Measurements from ENCODE around the gene ZNF79.
"Not testable (repeated sequence)": the region's sequence is repeated elsewhere in the genome, so short reads cannot be mapped to it uniquely, and the experiment has no call there.

The ZNF79 gene

DNA sequence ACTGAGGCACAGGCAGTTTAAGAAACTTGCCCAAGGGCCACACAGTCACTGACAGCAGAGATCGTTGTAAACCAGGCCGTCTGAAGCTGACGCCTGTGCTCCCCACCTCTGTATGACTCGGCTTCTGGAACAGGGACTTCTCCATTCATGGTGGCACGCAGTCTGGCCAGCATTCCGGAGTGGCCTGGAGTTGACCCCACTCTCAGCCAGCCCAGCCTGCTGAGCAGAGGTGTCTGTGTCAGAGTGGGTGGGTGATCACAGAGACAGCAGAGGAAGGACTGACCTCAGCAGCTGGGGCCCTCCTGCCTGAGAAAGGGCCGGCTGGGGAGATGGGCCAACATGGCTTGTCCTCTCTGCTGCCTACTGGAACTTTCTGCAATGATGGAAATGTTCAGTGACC, 39.7 kb downstream of the ZNF79 start:
- Histone ChIP-seq H3K27me3 (ENCODE audit: insufficient read depth, low read length) (no peaks in the 10 kb centered on the region), H3K4me1 (ENCODE audit: insufficient read depth, low read length) (no peaks in the 10 kb centered on the region), H3K9ac (ENCODE audit: low read depth, low read length) (no peak overlapping the region), H3K9me3 (ENCODE audit: insufficient read depth, low read depth, low read length) (no peaks in the 10 kb centered on the region), H3K27ac (ENCODE audit: low read depth, low read length) (no peak overlapping the region), H3K36me3 (ENCODE audit: insufficient read depth, low read length) (peaks cover 55% of the 10 kb centered on the region), H3K4me3 (ENCODE audit: low read length) (no peak overlapping the region)
- WGBS, result 87% methylated on average over 7 of the region's 7 CpGs

DNA sequence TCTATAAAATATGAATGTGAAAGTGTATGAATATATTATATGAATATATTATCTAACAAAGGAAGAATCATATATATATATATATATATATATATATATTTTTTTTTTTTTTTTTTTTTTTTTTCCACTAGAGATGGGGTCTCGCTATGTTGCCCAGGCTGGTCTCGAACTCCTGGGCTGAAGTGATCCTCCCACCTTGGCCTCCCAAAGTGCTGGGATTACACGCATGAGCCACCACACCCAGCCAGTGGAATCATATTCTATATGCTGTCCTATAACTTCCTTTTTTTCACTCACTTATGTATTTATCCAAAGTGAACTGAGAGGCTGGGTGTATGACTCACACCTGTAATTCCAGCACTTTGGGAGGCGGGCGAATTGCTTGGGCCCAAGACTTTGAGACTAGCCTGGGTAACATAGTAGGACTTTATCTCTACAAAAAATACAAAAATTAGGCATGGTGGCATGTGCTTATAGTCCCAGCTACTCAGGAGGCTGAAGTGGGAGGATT, 42.3 kb downstream of the ZNF79 start:
- not testable (repeated sequence) for H3K27me3 ChIP-seq (ENCODE audit: insufficient read depth, low read length); H3K4me1 ChIP-seq (ENCODE audit: insufficient read depth, low read length); H3K27ac ChIP-seq (ENCODE audit: low read depth, low read length); H3K9me3 ChIP-seq (ENCODE audit: insufficient read depth, low read depth, low read length); H3K4me3 ChIP-seq (ENCODE audit: low read length); H3K9ac ChIP-seq (ENCODE audit: low read depth, low read length)
- H3K36me3 ChIP-seq (ENCODE audit: insufficient read depth, low read length), result peaks cover 39% of the 10 kb centered on the region
- WGBS, result 96% methylated on average over 5 of the region's 5 CpGs

DNA sequence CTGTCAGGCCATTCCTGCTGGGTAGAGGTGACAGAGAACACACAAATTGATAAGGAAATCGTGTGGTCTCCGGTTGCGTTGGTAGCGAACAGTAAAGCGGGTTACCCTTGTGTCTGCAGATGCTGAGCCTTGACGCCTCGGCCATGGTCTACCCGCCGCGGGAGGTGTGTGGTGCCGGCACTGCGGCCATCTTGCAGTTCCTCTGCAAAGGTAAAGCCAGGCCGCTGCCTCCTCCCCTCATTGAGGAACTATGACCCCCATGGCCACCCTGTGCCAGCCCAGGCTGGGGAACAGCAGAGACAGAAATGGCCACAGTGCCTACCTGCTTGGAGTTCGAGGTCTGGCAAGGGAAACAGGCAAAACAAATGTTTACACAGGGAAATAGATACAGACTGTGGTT, 43.4 kb downstream of the ZNF79 start:
- no peaks in the 10 kb centered on the region for H3K9me3 ChIP-seq (ENCODE audit: insufficient read depth, low read depth, low read length)
- no peak overlapping the region for H3K9ac ChIP-seq (ENCODE audit: low read depth, low read length)
- no peak overlapping the region for H3K4me3 ChIP-seq (ENCODE audit: low read length)
- 0 out of 2 replicates have a peak, but pooled peaks cover 4% of the 10 kb centered on the region for H3K4me1 ChIP-seq (ENCODE audit: insufficient read depth, low read length)
- 96% methylated on average over 14 of the region's 14 CpGs for WGBS
- H3K36me3 ChIP-seq (ENCODE audit: insufficient read depth, low read length), result peaks cover 28% of the 10 kb centered on the region
- no peaks in the 10 kb centered on the region for H3K27me3 ChIP-seq (ENCODE audit: insufficient read depth, low read length)
- no peak overlapping the region for H3K27ac ChIP-seq (ENCODE audit: low read depth, low read length)

DNA sequence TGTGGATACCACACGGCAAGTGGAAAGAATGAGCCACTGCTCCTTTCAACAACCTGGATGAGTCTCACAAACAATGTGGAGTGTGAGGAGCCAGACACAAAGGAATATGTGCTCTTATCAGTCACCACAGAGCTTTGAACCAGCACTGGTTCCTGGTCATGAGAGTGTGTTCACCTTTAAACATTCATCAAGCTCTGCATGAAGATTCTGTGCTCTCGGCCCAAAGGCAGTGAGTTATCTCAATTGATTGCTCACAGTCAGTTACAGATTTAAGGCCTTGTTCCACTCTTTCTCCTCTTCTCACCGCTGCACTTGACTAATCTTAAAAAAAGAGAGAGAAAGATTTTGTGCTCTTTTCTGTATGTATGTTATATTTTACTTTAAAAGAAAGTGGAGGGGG, 46.5 kb downstream of the ZNF79 start:
- no peak overlapping the region for H3K27ac ChIP-seq (ENCODE audit: low read depth, low read length)
- 93% methylated on average over 2 of the region's 3 CpGs for WGBS

DNA sequence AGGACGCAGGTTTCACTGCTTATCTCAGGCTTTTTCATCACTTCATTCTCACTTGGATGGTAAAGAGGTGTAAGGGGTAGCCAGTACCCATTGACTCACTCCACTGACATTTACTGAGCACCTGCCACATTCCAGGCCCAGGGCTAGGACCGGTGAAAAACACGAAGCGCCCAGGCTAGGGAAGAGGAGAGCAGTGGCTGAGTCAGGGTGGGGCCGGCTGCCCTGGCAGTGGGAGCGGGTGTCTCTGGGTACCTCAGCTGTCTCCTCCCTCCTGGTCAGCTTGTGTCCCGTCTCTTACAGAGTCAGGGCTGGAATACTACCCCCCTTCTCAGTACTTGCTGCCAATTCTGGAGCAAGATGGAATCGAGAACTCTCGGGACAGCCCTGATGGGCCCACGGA, 49.3 kb downstream of the ZNF79 start:
- 95% methylated on average over 9 of the region's 10 CpGs for WGBS
- no peak overlapping the region for H3K9ac ChIP-seq (ENCODE audit: low read depth, low read length)
- peaks cover 28% of the 10 kb centered on the region for H3K36me3 ChIP-seq (ENCODE audit: insufficient read depth, low read length)
- no peaks in the 10 kb centered on the region for H3K9me3 ChIP-seq (ENCODE audit: insufficient read depth, low read depth, low read length)
- H3K27me3 ChIP-seq (ENCODE audit: insufficient read depth, low read length), result no peaks in the 10 kb centered on the region
- no peak overlapping the region for H3K4me3 ChIP-seq (ENCODE audit: low read length)
- no peak overlapping the region for H3K27ac ChIP-seq (ENCODE audit: low read depth, low read length)
- 0 out of 2 replicates have a peak, but pooled peaks cover 4% of the 10 kb centered on the region for H3K4me1 ChIP-seq (ENCODE audit: insufficient read depth, low read length)

More for the DNA sequence above, 46.5 kb downstream of the ZNF79 start:
- 0 out of 2 replicates have a peak, but pooled peaks cover 4% of the 10 kb centered on the region for H3K4me1 ChIP-seq (ENCODE audit: insufficient read depth, low read length)
- no peaks in the 10 kb centered on the region for H3K9me3 ChIP-seq (ENCODE audit: insufficient read depth, low read depth, low read length)
- no peaks in the 10 kb centered on the region for H3K27me3 ChIP-seq (ENCODE audit: insufficient read depth, low read length)
- no peak overlapping the region for H3K4me3 ChIP-seq (ENCODE audit: low read length)
- peaks cover 23% of the 10 kb centered on the region for H3K36me3 ChIP-seq (ENCODE audit: insufficient read depth, low read length)
- H3K9ac ChIP-seq (ENCODE audit: low read depth, low read length), result no peak overlapping the region

DNA sequence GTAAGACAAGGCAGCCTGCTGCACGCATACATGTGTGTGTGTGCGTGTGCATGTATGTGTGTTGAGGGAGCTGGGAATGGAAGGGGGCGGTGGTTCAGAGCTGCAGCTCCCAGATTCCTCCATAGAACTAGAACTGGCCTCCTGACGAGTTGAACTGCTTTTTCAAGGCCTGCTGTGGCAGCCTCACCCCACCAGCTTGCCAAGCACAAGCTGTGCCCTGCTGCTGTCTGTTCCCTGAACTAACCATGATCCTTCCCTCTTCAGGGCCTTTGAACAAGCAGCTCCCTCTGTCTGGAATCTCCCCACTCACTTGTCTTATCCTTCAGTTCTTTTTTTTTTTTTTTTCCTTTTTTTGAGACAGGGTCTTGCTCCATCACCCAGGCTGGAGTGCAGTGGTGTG, 49.8 kb downstream of the ZNF79 start:
- peaks cover 30% of the 10 kb centered on the region for H3K36me3 ChIP-seq (ENCODE audit: insufficient read depth, low read length)
- no peaks in the 10 kb centered on the region for H3K27me3 ChIP-seq (ENCODE audit: insufficient read depth, low read length)
- no peaks in the 10 kb centered on the region for H3K9me3 ChIP-seq (ENCODE audit: insufficient read depth, low read depth, low read length)
- no peak overlapping the region for H3K4me3 ChIP-seq (ENCODE audit: low read length)
- H3K4me1 ChIP-seq (ENCODE audit: insufficient read depth, low read length), result 0 out of 2 replicates have a peak, but pooled peaks cover 4% of the 10 kb centered on the region
- no peak overlapping the region for H3K27ac ChIP-seq (ENCODE audit: low read depth, low read length)
- WGBS, result 86% methylated on average over 4 of the region's 4 CpGs
- no peak overlapping the region for H3K9ac ChIP-seq (ENCODE audit: low read depth, low read length)

DNA sequence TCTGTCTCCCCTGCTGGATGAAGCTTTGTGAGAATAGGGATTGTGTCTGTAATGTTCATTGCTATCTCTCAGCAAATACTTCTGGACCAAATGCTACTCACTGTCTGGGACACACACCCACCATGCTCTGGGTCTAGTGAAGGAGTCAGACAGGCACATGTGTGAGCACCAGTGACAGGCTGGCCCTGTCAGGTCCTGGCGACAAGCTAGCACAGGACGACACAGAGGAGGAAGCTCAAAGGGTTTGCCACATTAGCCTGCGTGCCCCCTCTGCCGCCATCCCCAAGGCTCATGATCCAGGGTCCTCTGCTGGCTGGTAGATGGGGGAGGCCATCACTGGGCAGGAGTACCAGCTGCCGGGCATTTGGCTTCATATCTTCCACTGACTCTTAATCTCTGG, 50.4 kb downstream of the ZNF79 start:
- 96% methylated on average over 4 of the region's 5 CpGs for WGBS
- H3K27me3 ChIP-seq (ENCODE audit: insufficient read depth, low read length), result no peaks in the 10 kb centered on the region
- H3K4me3 ChIP-seq (ENCODE audit: low read length), result no peak overlapping the region
- H3K9ac ChIP-seq (ENCODE audit: low read depth, low read length), result no peak overlapping the region
- peaks cover 36% of the 10 kb centered on the region for H3K36me3 ChIP-seq (ENCODE audit: insufficient read depth, low read length)
- 0 out of 2 replicates have a peak, but pooled peaks cover 4% of the 10 kb centered on the region for H3K4me1 ChIP-seq (ENCODE audit: insufficient read depth, low read length)
- no peaks in the 10 kb centered on the region for H3K9me3 ChIP-seq (ENCODE audit: insufficient read depth, low read depth, low read length)
- H3K27ac ChIP-seq (ENCODE audit: low read depth, low read length), result no peak overlapping the region

DNA sequence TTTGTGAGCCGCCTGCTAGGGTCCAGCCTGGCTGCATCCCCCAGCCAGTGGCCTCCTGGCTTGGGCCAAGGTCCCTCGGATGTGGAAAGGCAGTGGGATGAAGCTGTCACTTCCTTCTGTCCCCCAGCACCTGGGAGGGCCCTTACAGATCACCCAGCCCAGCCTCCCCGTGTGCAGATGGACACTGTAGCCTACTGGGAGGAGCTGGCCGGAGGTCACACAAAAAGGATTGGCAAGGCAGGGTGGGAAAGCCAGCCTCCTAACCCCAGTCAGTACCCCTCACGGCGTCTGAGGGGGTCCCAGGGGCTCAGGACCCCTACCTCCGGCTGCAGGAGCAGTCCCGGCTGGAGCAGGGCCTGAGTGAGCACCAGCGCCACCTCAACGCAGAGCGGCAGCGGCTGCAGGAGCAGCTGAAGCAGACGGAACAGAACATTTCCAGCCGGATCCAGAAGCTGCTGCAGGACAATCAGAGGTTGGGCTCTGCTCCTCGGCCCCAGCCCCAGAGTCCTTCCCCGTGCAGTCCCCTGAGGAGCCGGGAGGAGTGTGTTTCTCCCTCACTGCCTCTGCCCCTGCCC, 55.4 kb downstream of the ZNF79 start:
- Histone ChIP-seq H3K4me1 (ENCODE audit: insufficient read depth, low read length) (no peaks in the 10 kb centered on the region), H3K27me3 (ENCODE audit: insufficient read depth, low read length) (no peaks in the 10 kb centered on the region), H3K4me3 (ENCODE audit: low read length) (no peak overlapping the region), H3K27ac (ENCODE audit: low read depth, low read length) (no peak overlapping the region), H3K9ac (ENCODE audit: low read depth, low read length) (no peak overlapping the region), H3K36me3 (ENCODE audit: insufficient read depth, low read length) (peaks cover 50% of the 10 kb centered on the region), H3K9me3 (ENCODE audit: insufficient read depth, low read depth, low read length) (no peaks in the 10 kb centered on the region)
- 92% methylated on average over 17 of the region's 17 CpGs for WGBS

DNA sequence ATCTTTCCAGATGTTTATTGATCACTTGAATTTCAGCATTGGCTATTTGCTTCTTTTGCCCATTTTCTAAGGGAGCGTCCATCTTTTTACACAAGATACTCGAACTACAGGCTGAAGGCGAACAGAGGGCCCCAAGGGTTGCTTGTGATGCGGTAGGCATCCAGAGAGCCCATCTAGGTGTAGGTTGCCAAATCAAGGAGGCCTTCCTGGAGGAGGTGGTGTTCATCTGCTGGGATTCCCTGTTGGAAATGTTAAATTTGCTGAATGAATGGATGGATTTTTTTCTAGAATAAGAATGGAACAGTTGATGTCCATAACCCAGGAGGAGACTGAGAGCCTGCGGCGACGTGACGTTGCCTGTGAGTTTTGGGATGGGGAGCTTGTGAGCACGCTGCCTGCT, 58.5 kb downstream of the ZNF79 start:
- peaks cover 66% of the 10 kb centered on the region for H3K36me3 ChIP-seq (ENCODE audit: insufficient read depth, low read length)
- H3K4me1 ChIP-seq (ENCODE audit: insufficient read depth, low read length), result no peaks in the 10 kb centered on the region
- no peak overlapping the region for H3K9ac ChIP-seq (ENCODE audit: low read depth, low read length)
- no peaks in the 10 kb centered on the region for H3K27me3 ChIP-seq (ENCODE audit: insufficient read depth, low read length)
- H3K4me3 ChIP-seq (ENCODE audit: low read length), result no peak overlapping the region
- no peak overlapping the region for H3K27ac ChIP-seq (ENCODE audit: low read depth, low read length)
- no peaks in the 10 kb centered on the region for H3K9me3 ChIP-seq (ENCODE audit: insufficient read depth, low read depth, low read length)
- 96% methylated on average over 9 of the region's 9 CpGs for WGBS

DNA sequence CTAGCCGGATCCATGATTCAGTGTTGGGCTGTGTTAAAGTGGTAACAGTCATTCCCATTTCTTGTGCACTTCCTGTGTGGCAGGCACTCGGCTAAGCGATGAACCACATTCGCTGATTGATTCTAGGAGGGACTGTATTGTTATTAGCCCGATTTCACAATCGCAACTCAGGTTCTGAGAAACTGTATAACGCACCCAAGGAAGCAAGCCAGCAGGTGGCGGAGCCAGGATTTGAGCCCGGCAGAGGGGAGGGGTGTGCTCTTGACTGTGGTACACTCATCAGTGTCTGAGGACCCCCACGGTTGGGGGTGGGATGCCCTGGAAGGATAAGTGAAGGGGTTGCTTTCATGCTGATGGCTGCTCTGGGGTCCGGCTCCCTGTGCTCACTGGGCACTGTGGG, 61.8 kb downstream of the ZNF79 start:
- WGBS, result 92% methylated on average over 11 of the region's 11 CpGs
- no peaks in the 10 kb centered on the region for H3K27me3 ChIP-seq (ENCODE audit: insufficient read depth, low read length)
- H3K27ac ChIP-seq (ENCODE audit: low read depth, low read length), result no peak overlapping the region
- peaks cover 47% of the 10 kb centered on the region for H3K36me3 ChIP-seq (ENCODE audit: insufficient read depth, low read length)
- H3K9me3 ChIP-seq (ENCODE audit: insufficient read depth, low read depth, low read length), result no peaks in the 10 kb centered on the region
- no peak overlapping the region for H3K9ac ChIP-seq (ENCODE audit: low read depth, low read length)
- no peak overlapping the region for H3K4me3 ChIP-seq (ENCODE audit: low read length)
- H3K4me1 ChIP-seq (ENCODE audit: insufficient read depth, low read length), result no peaks in the 10 kb centered on the region

DNA sequence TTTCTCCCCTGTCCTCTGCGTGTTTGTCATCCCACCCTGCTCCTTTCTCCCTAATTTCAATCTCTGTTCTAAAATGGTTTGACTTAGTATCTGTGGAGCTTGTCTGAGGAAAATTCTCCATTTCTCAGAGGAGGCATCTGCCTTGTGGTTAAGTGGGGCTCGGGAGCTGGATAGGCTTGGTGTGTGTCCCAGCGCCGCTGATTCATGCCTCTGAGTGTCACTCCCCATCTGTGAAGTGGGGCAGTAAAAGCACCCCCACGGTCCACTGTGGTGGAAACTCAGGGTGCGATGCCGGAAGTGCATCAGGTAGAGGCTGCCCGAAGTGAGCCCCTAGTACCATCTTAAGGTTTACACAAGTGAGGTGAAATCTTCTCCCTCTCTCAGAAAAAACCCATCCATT, 64.8 kb downstream of the ZNF79 start:
- Histone ChIP-seq H3K27ac (ENCODE audit: low read depth, low read length) (no peak overlapping the region), H3K4me1 (ENCODE audit: insufficient read depth, low read length) (no peaks in the 10 kb centered on the region), H3K27me3 (ENCODE audit: insufficient read depth, low read length) (no peaks in the 10 kb centered on the region), H3K4me3 (ENCODE audit: low read length) (no peak overlapping the region), H3K9me3 (ENCODE audit: insufficient read depth, low read depth, low read length) (no peaks in the 10 kb centered on the region), H3K9ac (ENCODE audit: low read depth, low read length) (no peak overlapping the region), H3K36me3 (ENCODE audit: insufficient read depth, low read length) (peaks cover 52% of the 10 kb centered on the region)
- 86% methylated on average over 7 of the region's 8 CpGs for WGBS
